Psoas muscle (tissue), 8 donors: ENCODE results near the gene BCS1L. TPM values are rescaled to one million over a fixed set of nuclear protein-coding genes. Genes with fewer than 3 reads are reported as not detected.

ENCODE experiments used
- ATAC-seq, 4 donors: fragments of 200-7000 bp; cut with Tn5 transposase; one replicate each; pipeline ENCODE4 v1.9.1; 2020; ENCODE audit warnings: moderate library complexity in 3 of 4, mild to moderate bottlenecking in 2 of 4
- DNase-seq, 2 donors: peaks; one replicate each; pipeline ENCODE4 v3.0.0-alpha.2; 2020
- H3K27ac ChIP-seq: fragments of 200-600 bp; one replicate; pipeline ENCODE4 v1.8.0; 2022
- H3K27me3 ChIP-seq, 3 donors: fragments of 200-600 bp in 1 of 3; one replicate each; pipeline versions ENCODE4 v1.6.1 to v1.8.0; 2013 to 2022; ENCODE audit warnings: low read length in 2 of 3, mild to moderate bottlenecking in 2 of 3, moderate library complexity in 1 of 3; ENCODE audit not compliant: insufficient read depth in 3 of 3
- H3K36me3 ChIP-seq, 2 donors: fragments of 200-600 bp in 1 of 2; one replicate each; pipeline versions ENCODE4 v1.6.1 to v1.8.0; 2013 to 2022; ENCODE audit warnings: low read depth in 1 of 2, mild to moderate bottlenecking in 1 of 2, moderate library complexity in 1 of 2; ENCODE audit not compliant: insufficient read depth in 1 of 2
- H3K4me1 ChIP-seq: fragments of 200-600 bp; one replicate; pipeline ENCODE4 v1.8.0; 2022
- H3K4me3 ChIP-seq: fragments of 200-600 bp; one replicate; pipeline ENCODE4 v1.8.0; 2022; ENCODE audit warnings: mild to moderate bottlenecking
- H3K9me3 ChIP-seq: fragments of 200-600 bp; one replicate; pipeline ENCODE4 v1.8.0; 2022
- CTCF ChIP-seq: fragments of 200-600 bp; IDR thresholded peaks from one replicate; pipeline ENCODE4 v1.8.0; 2022; ENCODE audit warnings: antibody characterized with exemption
- WGBS, 3 donors: extraction: QIAGEN DNeasy Blood & Tissue Kit; methylation state at CpG; one replicate each; pipeline versions ENCODE4 v1.1.6 to v1.1.7; 2013; 5-methylcytosine and 5-hydroxymethylcytosine counted together
- intact Hi-C, 2 donors: fragments of 100-400 bp; cut with DNase I; formaldehyde crosslinking; loops; one replicate each; pipeline versions ENCODE4 v1.11.0 to v1.14.2; 2022
- polyA plus RNA-seq, 3 donors: library from polyadenylated mRNA; stranded (reverse); fragments of 200-250 nt; gene quantifications; one replicate each; pipeline ENCODE4 v1.2.3, GENCODE V29; 2013
- total RNA-seq, 4 donors: library from RNA; stranded (reverse); fragmentation: NEBNext Ultra II Directional in 2 of 4; extraction: Animal tissue kit (Norgen Biotek cat#: 25700) in 2 of 4; gene quantifications; one replicate each; pipeline versions ENCODE4 v1.2.1 to v1.2.4, GENCODE V29; 2021 to 2023
- donor health status: healthy with polysubstance abuse.
- donor health status: DM: no; HTN: no; CAD: no; lungs with moderate emphysema.
- donor health status: Bipolar disorder and iron deficiency.
- donor health status: healthy.
- donor health status: DM: yes; HTN: yes; CAD: no.
- donor health status: DM: no; HTN: no; CAD: no.
- donor health status: DM: no; HTN: no; CAD: no.
- donor health status: DM: yes; HTN: yes; CAD: no.

Gene BCS1L
- total and polyA plus RNA-seq, 7 donors: 13.1 to 50.1 (median 27.1) TPM

- DNase-seq: no peak
- intact Hi-C loops: no loop called here
- Histone ChIP-seq H3K4me3 (no peak overlapping the region), H3K4me1 (no peaks in the 10 kb centered on the region), H3K27ac (no peak overlapping the region), H3K27me3 (no peaks in the 10 kb centered on the region), H3K9me3 (no peaks in the 10 kb centered on the region), H3K36me3 (peaks cover 14 to 97% of the 10 kb centered on the region in 2 donors)
- no peak for ATAC-seq
- 67 to 69% (median 67%) methylated on average over 4 of the region's 4 CpGs for WGBS, 3 donors
- no peak for TF ChIP-seq CTCF
These were observed 27.6 kb upstream of the BCS1L start for GRCh38 chr2:218631837-218632236.

GRCh38 chr2:218635719-218636118 lies 23.8 kb upstream of the BCS1L start:
- intact Hi-C loops: no loop called here
- peaks cover 17 to 100% of the 10 kb centered on the region in 2 donors for H3K36me3 ChIP-seq
- 87 to 92% (median 90%) methylated on average over 5 of the region's 5 CpGs for WGBS, 3 donors
- H3K4me1 ChIP-seq: no peaks in the 10 kb centered on the region
- DNase-seq (no peak), ATAC-seq (no peak)
- H3K9me3 ChIP-seq: no peaks in the 10 kb centered on the region
- H3K27me3 ChIP-seq: no peaks in the 10 kb centered on the region
- no peak for TF ChIP-seq CTCF
- no peak overlapping the region for H3K27ac ChIP-seq
- H3K4me3 ChIP-seq: no peak overlapping the region

- DNase-seq (no peak), ATAC-seq (no peak)
- Histone ChIP-seq H3K4me1 (no peaks in the 10 kb centered on the region), H3K9me3 (no peaks in the 10 kb centered on the region), H3K36me3 (peaks cover 15 to 98% of the 10 kb centered on the region in 2 donors), H3K4me3 (no peak overlapping the region), H3K27ac (no peak overlapping the region), H3K27me3 (no peaks in the 10 kb centered on the region)
- intact Hi-C loops: no loop called here
- WGBS, 3 donors: 96 to 97% (median 97%) methylated on average over 18 of the region's 18 CpGs
- TF ChIP-seq CTCF: no peak
These were observed 21.1 kb upstream of the BCS1L start for GRCh38 chr2:218638372-218638771.

GRCh38 chr2:218642121-218642656 lies 17.3 kb upstream of the BCS1L start:
- Histone ChIP-seq H3K27me3 (no peaks in the 10 kb centered on the region), H3K27ac (no peak overlapping the region), H3K36me3 (peaks cover 13 to 97% of the 10 kb centered on the region in 2 donors), H3K4me3 (no peak overlapping the region), H3K4me1 (no peaks in the 10 kb centered on the region), H3K9me3 (no peaks in the 10 kb centered on the region)
- DNase-seq (no peak), ATAC-seq (peak in 2 of 4 donors; percentile 22 to 24)
- intact Hi-C loops: no loop called here
- TF ChIP-seq CTCF: no peak
- 79 to 94% (median 84%) methylated on average over 18 of the region's 18 CpGs for WGBS, 3 donors

- Histone ChIP-seq H3K4me1 (no peaks in the 10 kb centered on the region), H3K27me3 (no peaks in the 10 kb centered on the region), H3K36me3 (peaks cover 13 to 97% of the 10 kb centered on the region in 2 donors), H3K4me3 (no peak overlapping the region), H3K9me3 (no peaks in the 10 kb centered on the region), H3K27ac (no peak overlapping the region)
- intact Hi-C loops: no loop called here
- ATAC-seq: peak in 1 of 4 donors; percentile 18
- whole genome bisulfite sequencing, 3 donors: 82 to 87% (median 83%) methylated on average over 17 of the region's 17 CpGs
- no peak for DNase-seq
- no peak for TF ChIP-seq CTCF
These were observed 16.7 kb upstream of the BCS1L start for GRCh38 chr2:218642786-218643185.
